ENCODE results near the gene OCA2.

DNA sequence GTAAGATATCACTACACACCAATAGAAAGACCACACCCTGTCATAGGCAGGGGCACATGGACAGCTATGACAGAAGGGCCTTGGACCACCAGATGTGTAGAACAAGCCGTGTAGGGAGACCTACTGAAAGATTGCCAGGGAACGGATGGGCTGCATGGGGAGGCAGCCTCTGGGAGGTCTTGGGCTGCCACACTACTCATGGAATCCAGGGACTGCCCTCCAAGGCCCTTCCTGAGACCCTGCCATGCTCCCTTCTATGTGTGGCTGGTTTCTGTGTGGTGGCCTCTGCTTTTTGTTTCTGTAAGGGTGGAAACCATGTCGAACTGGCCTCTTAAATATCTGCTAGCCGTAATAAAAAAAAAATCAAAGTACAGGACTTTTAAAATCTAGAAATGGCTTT is 86.9 kb downstream of the OCA2 start:
- TF ChIP-seq, protein P1, sequence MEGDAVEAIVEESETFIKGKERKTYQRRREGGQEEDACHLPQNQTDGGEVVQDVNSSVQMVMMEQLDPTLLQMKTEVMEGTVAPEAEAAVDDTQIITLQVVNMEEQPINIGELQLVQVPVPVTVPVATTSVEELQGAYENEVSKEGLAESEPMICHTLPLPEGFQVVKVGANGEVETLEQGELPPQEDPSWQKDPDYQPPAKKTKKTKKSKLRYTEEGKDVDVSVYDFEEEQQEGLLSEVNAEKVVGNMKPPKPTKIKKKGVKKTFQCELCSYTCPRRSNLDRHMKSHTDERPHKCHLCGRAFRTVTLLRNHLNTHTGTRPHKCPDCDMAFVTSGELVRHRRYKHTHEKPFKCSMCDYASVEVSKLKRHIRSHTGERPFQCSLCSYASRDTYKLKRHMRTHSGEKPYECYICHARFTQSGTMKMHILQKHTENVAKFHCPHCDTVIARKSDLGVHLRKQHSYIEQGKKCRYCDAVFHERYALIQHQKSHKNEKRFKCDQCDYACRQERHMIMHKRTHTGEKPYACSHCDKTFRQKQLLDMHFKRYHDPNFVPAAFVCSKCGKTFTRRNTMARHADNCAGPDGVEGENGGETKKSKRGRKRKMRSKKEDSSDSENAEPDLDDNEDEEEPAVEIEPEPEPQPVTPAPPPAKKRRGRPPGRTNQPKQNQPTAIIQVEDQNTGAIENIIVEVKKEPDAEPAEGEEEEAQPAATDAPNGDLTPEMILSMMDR (conservative IDR thresholded peaks at IDR 0.05; ENCODE audit: low read length), result no peak
- no peak for TF ChIP-seq EZH2phosphoT487 (IDR thresholded peaks at IDR 0.05; ENCODE audit: borderline replicate concordance)

Data from Loucy (cell line).